WTC11 (cell line): ENCODE measurements around the gene DUSP9.

Source experiments
- ATF1 ChIP-seq: sonication (generic); formaldehyde crosslinking; IDR thresholded peaks from 2 replicates; pipeline ENCODE4 v1.8.1; 2023; ENCODE audit warnings: mild to moderate bottlenecking, moderate library complexity, missing genetic modification reagents
- CREB1 ChIP-seq: sonication (generic); formaldehyde crosslinking; IDR thresholded peaks from 2 replicates; pipeline ENCODE4 v1.8.0; 2023; ENCODE audit warnings: mild to moderate bottlenecking, missing genetic modification reagents
- CTCF ChIP-seq: fragments of 200-600 bp; IDR thresholded peaks from 2 replicates; pipeline ENCODE4 v1.8.0; 2022; ENCODE audit warnings: antibody characterized with exemption
- ELF4 ChIP-seq: sonication (generic); formaldehyde crosslinking; IDR thresholded peaks from 2 replicates; pipeline ENCODE4 v1.8.1; 2022; ENCODE audit warnings: low read depth, mild to moderate bottlenecking, moderate library complexity, missing genetic modification reagents
- FOXK1 ChIP-seq: sonication (generic); formaldehyde crosslinking; IDR thresholded peaks from 2 replicates; pipeline ENCODE4 v1.8.0; 2022; ENCODE audit warnings: mild to moderate bottlenecking, moderate library complexity, missing genetic modification reagents
- GRHL2 ChIP-seq: fragments of 250-450 bp; sonication (Bioruptor Pico); IDR thresholded peaks from 2 replicates; pipeline ENCODE4 v1.8.0; 2022; ENCODE audit warnings: mild to moderate bottlenecking, moderate library complexity; ENCODE audit not compliant: insufficient replicate concordance, severe bottlenecking
- JAZF1 ChIP-seq: fragments of 250-450 bp; sonication (Bioruptor Pico); IDR thresholded peaks from 2 replicates; pipeline ENCODE4 v1.9.0; 2021; ENCODE audit warnings: moderate library complexity, mild to moderate bottlenecking, inconsistent platforms
- TEAD4 ChIP-seq: sonication (generic); formaldehyde crosslinking; IDR thresholded peaks from 2 replicates; pipeline ENCODE4 v1.8.0; 2022; ENCODE audit warnings: mild to moderate bottlenecking, missing genetic modification reagents
- ZNF219 ChIP-seq: sonication (generic); formaldehyde crosslinking; IDR thresholded peaks from 2 replicates; pipeline ENCODE4 v1.8.0; 2023; ENCODE audit warnings: missing genetic modification reagents, mild to moderate bottlenecking, borderline replicate concordance
- ZNF232 ChIP-seq: sonication (generic); formaldehyde crosslinking; IDR thresholded peaks from 2 replicates; pipeline ENCODE4 v1.8.0; 2022; ENCODE audit warnings: mild to moderate bottlenecking, missing genetic modification reagents
- TF ChIP-seq, protein P1 (sequence below): sonication (generic); formaldehyde crosslinking; IDR thresholded peaks from 2 replicates; pipeline ENCODE4 v1.8.1; 2023; ENCODE audit warnings: mild to moderate bottlenecking, missing genetic modification reagents, moderate library complexity
- TF ChIP-seq, protein P2 (sequence below): sonication (generic); formaldehyde crosslinking; IDR thresholded peaks from 2 replicates; pipeline ENCODE4 v1.8.1; 2022; ENCODE audit warnings: low read depth, mild to moderate bottlenecking, moderate library complexity, missing genetic modification reagents, borderline replicate concordance
- TF ChIP-seq, protein P3 (sequence below): sonication (generic); formaldehyde crosslinking; IDR thresholded peaks from 2 replicates; pipeline ENCODE4 v1.8.0; 2022; ENCODE audit warnings: mild to moderate bottlenecking, missing genetic modification reagents

- TF ChIP-seq, protein P1, sequence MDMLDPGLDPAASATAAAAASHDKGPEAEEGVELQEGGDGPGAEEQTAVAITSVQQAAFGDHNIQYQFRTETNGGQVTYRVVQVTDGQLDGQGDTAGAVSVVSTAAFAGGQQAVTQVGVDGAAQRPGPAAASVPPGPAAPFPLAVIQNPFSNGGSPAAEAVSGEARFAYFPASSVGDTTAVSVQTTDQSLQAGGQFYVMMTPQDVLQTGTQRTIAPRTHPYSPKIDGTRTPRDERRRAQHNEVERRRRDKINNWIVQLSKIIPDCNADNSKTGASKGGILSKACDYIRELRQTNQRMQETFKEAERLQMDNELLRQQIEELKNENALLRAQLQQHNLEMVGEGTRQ (CRISPR knock-in tag) = no peak
- TF ChIP-seq ZNF232 (CRISPR knock-in tag) = no peak
- TF ChIP-seq TEAD4 = no peak
- no peak for TF ChIP-seq CTCF
- no peak for TF ChIP-seq JAZF1
- TF ChIP-seq ATF1 = no peak
- TF ChIP-seq FOXK1 (CRISPR knock-in tag) = no peak
- TF ChIP-seq GRHL2 (CRISPR knock-in tag) = no peak
- no peak for TF ChIP-seq CREB1 (CRISPR knock-in tag)
- TF ChIP-seq, protein P2, sequence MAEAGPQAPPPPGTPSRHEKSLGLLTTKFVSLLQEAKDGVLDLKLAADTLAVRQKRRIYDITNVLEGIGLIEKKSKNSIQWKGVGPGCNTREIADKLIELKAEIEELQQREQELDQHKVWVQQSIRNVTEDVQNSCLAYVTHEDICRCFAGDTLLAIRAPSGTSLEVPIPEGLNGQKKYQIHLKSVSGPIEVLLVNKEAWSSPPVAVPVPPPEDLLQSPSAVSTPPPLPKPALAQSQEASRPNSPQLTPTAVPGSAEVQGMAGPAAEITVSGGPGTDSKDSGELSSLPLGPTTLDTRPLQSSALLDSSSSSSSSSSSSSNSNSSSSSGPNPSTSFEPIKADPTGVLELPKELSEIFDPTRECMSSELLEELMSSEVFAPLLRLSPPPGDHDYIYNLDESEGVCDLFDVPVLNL (CRISPR knock-in tag) = no peak
- TF ChIP-seq, protein P3, sequence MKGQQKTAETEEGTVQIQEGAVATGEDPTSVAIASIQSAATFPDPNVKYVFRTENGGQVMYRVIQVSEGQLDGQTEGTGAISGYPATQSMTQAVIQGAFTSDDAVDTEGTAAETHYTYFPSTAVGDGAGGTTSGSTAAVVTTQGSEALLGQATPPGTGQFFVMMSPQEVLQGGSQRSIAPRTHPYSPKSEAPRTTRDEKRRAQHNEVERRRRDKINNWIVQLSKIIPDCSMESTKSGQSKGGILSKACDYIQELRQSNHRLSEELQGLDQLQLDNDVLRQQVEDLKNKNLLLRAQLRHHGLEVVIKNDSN = no peak
- TF ChIP-seq ZNF219 (CRISPR knock-in tag) = no peak
- TF ChIP-seq ELF4 (CRISPR knock-in tag) = no peak
These were observed 40.5 kb upstream of the DUSP9 start for GRCh38 chrX:153606503-153606902.
